Mesodermal cell (in vitro differentiated cells): ENCODE data around the gene WBP11.
"Not testable (repeated sequence)": the region's sequence is repeated elsewhere in the genome, so short reads cannot be mapped to it uniquely, and the experiment has no call there.

ENCODE experiments used
- H3K27ac ChIP-seq: 2 replicates; pipeline ENCODE4 v1.7.0; 2013; ENCODE audit warnings: mild to moderate bottlenecking, low read depth, low read length, moderate library complexity; ENCODE audit not compliant: severe bottlenecking
- H3K36me3 ChIP-seq: 2 replicates; pipeline ENCODE4 v1.7.1; 2013; ENCODE audit warnings: mild to moderate bottlenecking, low read length, moderate library complexity; ENCODE audit not compliant: control insufficient read depth, insufficient read depth
- H3K4me1 ChIP-seq: one replicate; pipeline ENCODE4 v1.7.1; 2013; ENCODE audit warnings: mild to moderate bottlenecking, low read length; ENCODE audit not compliant: insufficient read depth, control insufficient read depth, poor library complexity, severe bottlenecking
- H3K4me3 ChIP-seq: 2 replicates; pipeline ENCODE4 v1.7.0; 2013; ENCODE audit warnings: low read length, control low read depth, mild to moderate bottlenecking; ENCODE audit not compliant: insufficient read depth, poor library complexity, severe bottlenecking; ENCODE audit errors: extremely low read depth
- H3K9me3 ChIP-seq: 2 replicates; pipeline ENCODE4 v1.7.1; 2013; ENCODE audit warnings: mild to moderate bottlenecking, low read length, moderate library complexity; ENCODE audit not compliant: control insufficient read depth
- WGBS, 2 experiments: methylation state at CpG; one replicate each; pipeline ENCODE4 v1.1.5; 2013; ENCODE audit warnings: missing lambda C conversion rate in 2 of 2; ENCODE audit not compliant: insufficient coverage in 2 of 2; 5-methylcytosine and 5-hydroxymethylcytosine counted together

WBP11 gene

DNA sequence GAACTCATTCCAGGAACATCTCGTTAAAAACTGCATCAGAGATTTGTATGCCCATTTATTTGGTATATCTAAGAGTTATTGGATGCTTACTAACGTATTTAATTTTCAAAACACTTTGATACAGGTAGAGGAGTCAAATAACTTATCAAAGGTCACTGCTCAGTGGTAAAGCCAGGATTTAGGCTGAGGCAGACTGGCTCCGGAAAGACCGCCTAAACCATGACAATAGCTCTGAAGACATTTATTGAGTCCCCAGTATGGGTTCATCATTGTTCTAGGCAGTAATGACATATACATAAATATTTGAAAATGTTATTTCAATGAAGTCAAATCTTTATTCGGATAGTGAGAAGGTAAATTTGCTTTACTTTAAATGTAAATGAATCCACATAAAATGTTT lies 30.3 kb downstream of the WBP11 start:
- peaks cover 17% of the 10 kb centered on the region for H3K4me1 ChIP-seq
- no peak overlapping the region for H3K27ac ChIP-seq
- no peaks in the 10 kb centered on the region for H3K36me3 ChIP-seq
- peak overlapping the region; percentile 73 for H3K4me3 ChIP-seq
- H3K9me3 ChIP-seq = no peaks in the 10 kb centered on the region
- WGBS, 2 experiments = 80% methylated on average over 2 of the region's 5 CpGs; no CpG with 5 or more reads in 1 of the 2 experiments

DNA sequence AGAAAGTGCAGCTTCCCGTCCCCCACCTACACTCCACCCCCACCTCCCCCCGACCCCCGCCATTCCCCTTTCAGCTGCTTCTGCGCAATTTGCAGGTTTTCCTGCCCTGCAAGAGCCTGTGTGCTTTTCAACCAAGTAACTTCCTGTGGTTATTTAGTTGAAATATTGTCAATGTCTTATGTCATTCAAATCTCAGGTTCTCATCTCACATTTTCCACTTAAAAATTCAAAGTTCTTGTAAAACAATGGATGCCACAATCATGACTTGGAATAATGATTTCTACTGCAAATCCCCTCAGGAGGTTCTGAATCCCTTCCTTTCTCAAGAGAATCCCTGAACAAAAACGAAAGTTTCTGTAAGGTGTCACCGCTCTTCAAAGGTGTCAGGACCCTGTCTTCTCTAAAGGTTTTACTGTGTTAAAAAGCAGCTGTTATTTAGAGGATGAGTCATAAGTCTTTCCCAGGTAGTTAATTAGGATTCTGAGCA lies 31.6 kb downstream of the WBP11 start:
- peaks cover 10% of the 10 kb centered on the region for H3K36me3 ChIP-seq
- no peaks in the 10 kb centered on the region for H3K9me3 ChIP-seq
- H3K27ac ChIP-seq = peak overlapping the region; percentile 91
- H3K4me3 ChIP-seq = peak overlapping the region; percentile 73
- peaks cover 7% of the 10 kb centered on the region for H3K4me1 ChIP-seq
- WGBS, 2 experiments = 20% methylated on average over 1 of the region's 6 CpGs; no CpG with 5 or more reads in 1 of the 2 experiments

DNA sequence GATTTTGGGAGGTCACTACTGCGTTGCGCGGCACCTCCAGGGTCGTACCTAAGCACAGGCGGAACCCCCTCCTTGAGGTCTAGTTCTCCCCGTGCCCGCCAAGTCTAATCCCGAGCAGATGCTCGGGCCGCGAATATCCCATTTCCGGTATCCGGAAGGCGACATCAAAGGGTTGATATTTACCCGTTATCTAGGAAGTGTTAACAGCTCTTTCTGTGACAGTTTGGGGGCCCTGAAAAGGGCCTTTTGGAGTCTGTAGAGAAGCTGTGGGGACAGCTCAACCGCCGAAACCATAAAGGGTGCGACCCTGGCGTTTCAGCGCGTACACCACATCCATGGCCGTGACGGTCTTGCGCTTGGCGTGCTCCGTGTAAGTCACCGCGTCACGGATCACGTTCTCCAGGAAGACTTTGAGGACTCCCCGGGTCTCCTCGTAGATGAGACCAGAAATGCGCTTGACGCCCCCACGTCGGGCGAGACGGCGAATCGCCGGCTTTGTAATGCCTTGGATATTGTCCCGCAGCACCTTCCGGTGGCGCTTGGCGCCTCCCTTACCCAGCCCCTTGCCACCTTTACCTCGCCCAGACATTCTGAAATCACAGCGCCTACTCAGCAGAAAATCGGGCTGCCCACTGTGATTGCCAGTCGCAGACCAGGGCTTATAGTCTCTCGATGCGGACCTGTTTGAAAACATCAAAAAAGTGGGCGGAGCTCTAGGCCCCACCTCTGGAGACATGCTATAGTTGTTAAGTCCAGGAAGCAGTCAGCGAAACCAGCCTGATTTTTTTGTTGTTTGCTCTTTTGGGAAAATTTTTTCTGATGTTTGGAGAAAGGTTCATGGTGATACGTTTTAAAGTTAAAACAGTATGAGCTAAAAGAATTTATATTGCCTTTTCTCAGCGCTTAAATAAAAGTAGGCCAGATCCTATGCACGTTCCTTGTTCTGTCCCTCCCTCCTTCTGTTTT lies 32.5 kb downstream of the WBP11 start:
- H3K9me3 ChIP-seq = no peaks in the 10 kb centered on the region
- peak overlapping the region; percentile 73 for H3K4me3 ChIP-seq
- peaks cover 10% of the 10 kb centered on the region for H3K36me3 ChIP-seq
- WGBS, 2 experiments = 24 to 27% methylated on average over 45 to 55 of the region's 56 CpGs
- peak overlapping the region; percentile 91 for H3K27ac ChIP-seq
- peaks cover under 1% of the 10 kb centered on the region for H3K4me1 ChIP-seq

DNA sequence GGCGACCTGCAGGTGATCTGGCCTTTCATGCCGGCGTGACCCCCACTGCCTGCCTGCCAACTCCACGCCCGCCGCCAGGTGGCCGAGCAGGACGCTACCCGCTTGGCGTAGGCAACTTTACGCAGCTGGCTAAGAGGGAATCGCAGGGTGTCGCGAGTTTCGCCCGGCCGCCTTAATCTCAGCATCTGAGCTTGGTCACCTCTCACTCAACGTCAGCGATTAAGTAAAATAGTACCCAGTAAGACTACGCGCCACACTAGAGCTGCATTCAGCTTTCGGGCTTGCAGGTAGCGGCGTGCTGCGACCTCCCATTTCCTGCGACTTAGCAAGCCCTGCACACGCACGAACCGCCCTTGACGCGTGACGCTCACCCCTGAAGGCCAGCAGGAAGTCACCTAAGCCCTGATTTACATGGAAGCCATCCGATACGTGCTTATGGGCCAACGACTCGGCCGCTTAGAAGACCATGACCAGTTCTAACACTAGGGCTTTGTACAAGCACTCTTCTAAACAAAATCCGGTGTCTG lies 33.2 kb downstream of the WBP11 start:
- WGBS, 2 experiments = 24 to 37% methylated on average over 19 to 38 of the region's 38 CpGs
- Histone ChIP-seq H3K27ac (peak overlapping the region; percentile 91), H3K9me3 (no peaks in the 10 kb centered on the region), H3K36me3 (peaks cover 10% of the 10 kb centered on the region), H3K4me1 (no peaks in the 10 kb centered on the region), H3K4me3 (peak overlapping the region; percentile 73)

DNA sequence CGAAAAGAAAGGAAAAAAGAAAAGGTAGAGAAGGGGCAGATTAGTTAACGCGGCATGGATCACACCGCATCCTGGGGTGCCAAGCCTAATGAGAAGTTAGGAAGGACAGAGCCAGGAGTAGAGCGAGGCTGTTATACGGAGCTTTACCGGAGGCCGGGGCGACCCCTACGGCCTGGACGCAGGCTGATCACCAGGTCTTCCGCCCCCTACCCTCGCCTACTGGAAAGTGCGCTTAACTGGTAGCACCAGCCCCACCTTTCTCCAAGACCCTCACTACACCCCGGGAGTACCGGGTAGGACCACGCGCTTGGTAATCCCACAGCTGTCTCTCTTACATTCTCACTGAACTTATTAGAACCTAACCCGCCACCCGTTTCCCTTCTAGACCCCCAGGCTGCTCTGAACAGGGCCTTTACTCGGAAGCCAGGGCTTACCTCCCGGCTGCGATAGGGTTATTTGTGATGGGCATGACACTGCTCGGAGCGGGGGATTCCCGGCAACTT lies 33.8 kb downstream of the WBP11 start:
- 30 to 35% methylated on average over 17 to 24 of the region's 26 CpGs for WGBS, 2 experiments
- Histone ChIP-seq H3K36me3 (peaks cover 10% of the 10 kb centered on the region), H3K4me3 (peak overlapping the region; percentile 73), H3K4me1 (no peaks in the 10 kb centered on the region), H3K27ac (peak overlapping the region; percentile 91), H3K9me3 (no peaks in the 10 kb centered on the region)

DNA sequence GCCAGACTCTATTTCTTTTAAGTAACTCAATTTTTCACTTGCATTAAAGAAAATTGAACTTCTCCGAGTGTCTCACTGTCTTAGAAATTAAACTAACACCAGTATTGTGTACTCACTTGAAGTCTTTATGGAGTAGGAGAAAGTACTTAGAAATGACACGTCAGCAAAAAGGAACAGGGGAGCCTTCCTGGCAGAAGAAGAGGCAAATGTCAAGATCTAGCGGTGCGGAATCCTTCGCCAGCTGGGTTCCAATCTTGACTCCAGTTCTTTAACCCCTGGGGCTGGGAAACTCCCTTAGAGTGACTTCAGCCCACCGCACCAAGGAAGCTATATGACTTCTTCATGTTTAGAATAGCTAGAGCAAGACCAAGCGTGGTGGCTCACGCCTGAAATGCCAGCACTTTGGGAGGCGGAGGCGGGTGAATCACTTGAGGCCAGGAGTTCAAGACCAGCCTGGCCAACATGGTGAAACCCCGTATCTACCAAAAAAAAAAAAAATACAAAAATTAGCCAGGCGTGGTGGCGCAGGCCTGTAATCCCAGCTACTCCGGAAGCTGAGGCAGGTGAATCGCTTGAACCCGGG lies 34.4 kb downstream of the WBP11 start:
- 67 to 72% methylated on average over 11 to 15 of the region's 16 CpGs for WGBS, 2 experiments
- no peaks in the 10 kb centered on the region for H3K9me3 ChIP-seq
- peak overlapping the region; percentile 23 for H3K27ac ChIP-seq
- H3K4me1 ChIP-seq = no peaks in the 10 kb centered on the region
- peak overlapping the region; percentile 73 for H3K4me3 ChIP-seq
- H3K36me3 ChIP-seq = peaks cover 10% of the 10 kb centered on the region

DNA sequence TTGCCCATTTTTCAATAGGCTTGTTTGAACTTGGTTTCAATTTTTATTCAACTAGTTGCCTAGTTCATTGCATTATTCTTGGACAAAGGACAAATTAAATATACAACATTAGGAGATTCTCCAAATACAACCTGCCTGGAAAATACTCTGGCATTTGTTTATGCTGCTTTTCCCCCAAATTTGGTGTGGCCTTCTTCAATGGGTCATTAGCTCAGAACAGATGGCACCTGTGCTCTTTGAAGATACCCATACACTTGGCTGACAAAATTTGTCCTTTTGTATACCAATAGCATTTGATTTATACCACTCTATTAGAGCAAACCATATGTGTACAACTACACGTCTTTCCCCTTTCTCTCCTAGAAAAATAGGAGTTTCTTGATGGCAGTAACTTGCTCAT lies 35.7 kb downstream of the WBP11 start:
- Histone ChIP-seq H3K4me3 (no peak overlapping the region), H3K4me1 (no peaks in the 10 kb centered on the region), H3K9me3 (no peaks in the 10 kb centered on the region), H3K36me3 (peaks cover 10% of the 10 kb centered on the region), H3K27ac (no peak overlapping the region)
- no CpG with 5 or more reads among the region's 1 CpG for WGBS, 2 experiments

DNA sequence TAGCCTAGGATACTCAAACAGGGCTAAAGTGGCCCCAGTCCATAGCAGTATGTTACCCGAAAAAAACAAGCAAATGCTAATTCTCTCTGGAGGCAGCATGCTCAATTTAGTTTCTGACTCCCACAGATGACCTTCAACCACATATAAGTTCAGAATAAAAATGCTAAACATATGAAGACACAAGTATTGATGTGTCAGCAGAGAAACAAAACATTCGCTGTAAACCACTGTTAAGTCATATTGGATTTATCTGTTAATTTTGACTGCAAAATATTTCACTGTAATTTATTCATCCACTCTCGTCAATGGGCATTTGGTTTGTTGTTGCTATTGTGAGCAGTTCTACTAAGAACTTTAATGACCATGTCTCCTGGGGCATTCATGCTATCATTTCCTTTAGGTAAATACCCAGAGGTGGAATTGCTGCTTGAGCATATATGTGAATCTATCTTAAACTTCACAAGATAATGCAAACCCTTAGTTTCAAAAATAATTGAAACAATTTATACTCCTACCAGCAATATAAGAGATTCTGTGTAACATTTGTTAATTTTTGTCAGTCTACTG lies 36.5 kb downstream of the WBP11 start:
- WGBS, 2 experiments = no CpG with 5 or more reads among the region's 3 CpGs
- peaks cover 10% of the 10 kb centered on the region for H3K36me3 ChIP-seq
- no peak overlapping the region for H3K27ac ChIP-seq
- H3K4me3 ChIP-seq = no peak overlapping the region
- no peaks in the 10 kb centered on the region for H3K9me3 ChIP-seq
- H3K4me1 ChIP-seq = no peaks in the 10 kb centered on the region

DNA sequence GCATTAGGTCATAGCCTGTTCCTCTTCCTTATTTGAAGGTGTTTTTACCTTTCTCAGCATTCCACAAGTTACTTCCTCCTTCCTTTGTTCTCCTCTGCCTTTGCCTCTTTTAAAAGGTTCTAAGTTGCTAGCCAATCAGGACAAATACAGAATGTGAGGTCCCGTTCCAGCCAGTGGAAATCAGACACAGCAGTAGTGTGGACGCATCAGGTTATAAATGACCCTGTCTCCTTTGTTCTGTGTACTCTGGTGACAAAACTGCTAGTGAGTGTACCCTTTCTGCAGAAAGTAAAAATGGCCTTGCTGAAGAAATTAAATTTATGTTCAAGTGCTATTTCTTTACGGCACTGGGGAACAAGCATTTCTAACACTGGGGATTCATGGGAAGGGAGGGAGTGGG lies 37.3 kb downstream of the WBP11 start:
- H3K27ac ChIP-seq = not testable (repeated sequence)
- 84 to 100% methylated on average over 3 of the region's 3 CpGs for WGBS, 2 experiments

DNA sequence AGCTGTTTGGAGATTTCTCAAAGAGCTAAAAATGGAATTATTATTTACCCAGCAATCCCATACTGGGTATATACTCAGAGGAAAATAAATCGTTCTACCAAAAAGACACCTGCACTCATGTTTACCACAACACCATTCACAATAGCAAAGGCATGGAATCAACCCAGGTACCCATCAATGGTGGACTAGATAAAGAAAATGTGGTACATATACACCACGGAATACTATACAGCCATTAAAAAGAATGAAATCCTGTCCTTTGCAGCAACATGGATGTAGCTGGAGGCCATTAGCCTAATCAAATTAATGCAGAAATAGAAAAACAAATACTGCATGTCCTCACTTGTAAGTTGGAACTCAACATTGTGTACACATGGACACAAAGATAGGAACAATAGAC lies 37.9 kb downstream of the WBP11 start:
- no CpG with 5 or more reads among the region's 2 CpGs for WGBS, 2 experiments
- H3K4me1 ChIP-seq = no peaks in the 10 kb centered on the region
- H3K36me3 ChIP-seq = peaks cover 10% of the 10 kb centered on the region

More for the DNA sequence above, 37.3 kb downstream of the WBP11 start:
- H3K36me3 ChIP-seq = peaks cover 10% of the 10 kb centered on the region
- not testable (repeated sequence) for H3K9me3 ChIP-seq, H3K4me1 ChIP-seq, H3K4me3 ChIP-seq

More for the DNA sequence above, 37.9 kb downstream of the WBP11 start:
- Histone ChIP-seq H3K9me3 (no peaks in the 10 kb centered on the region), H3K4me3 (no peak overlapping the region), H3K27ac (no peak overlapping the region)
